ENCODE data around the gene ZNF865.

Gene ZNF865

DNA sequence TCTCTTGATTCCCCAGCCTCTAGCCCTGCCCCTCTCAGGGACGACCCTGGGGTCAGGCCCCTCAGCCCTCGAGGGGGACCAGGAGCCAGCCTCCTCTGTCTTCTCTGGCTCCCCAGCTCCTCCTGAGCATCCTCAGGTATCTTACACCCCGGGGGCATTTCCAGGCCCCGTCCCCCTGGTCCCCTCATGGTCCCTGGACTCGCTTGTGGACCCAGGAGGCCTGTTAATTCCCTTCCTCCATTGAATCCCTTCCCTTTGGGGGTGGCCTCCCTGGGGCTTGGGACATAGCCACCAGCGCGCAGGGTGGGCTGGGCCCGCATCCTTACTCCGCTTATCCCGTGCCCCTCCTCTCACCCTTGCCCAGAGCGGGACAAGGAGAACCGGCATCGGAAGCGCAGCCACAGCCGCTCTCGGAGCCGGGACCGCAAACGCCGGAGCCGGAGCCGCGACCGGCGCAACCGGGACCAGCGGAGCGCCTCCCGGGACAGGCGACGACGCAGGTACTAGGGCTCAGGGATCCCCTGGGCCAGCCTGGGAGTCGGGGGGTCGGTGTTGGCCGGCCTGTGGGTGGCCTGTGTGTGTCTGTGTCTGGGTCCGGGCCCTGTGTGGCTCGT is 53.5 kb downstream of the ZNF865 start:
- no peak for DNase-seq (ENCODE audit: low spot score)

DNA sequence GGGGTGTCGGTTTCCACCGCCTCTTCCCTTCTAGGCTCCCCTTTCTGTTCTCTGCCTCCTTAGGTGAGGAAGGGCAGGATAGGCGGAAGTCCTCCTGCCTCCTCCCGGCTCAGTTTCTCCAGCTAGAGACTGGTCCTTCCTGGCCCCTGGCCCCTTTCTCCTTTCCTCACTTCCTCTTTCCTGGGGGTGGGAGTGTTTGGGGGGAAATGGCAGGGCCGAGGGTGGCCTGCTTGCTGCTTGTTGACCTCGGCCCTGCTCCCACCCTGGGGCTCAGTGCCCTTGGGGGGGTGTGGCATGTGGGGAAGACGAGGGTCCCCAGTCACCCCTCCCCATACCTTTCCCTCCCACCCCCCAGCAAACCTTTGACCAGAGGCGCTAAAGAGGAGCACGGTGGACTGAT is 54.4 kb downstream of the ZNF865 start:
- DNase-seq (ENCODE audit: low spot score) = no peak

DNA sequence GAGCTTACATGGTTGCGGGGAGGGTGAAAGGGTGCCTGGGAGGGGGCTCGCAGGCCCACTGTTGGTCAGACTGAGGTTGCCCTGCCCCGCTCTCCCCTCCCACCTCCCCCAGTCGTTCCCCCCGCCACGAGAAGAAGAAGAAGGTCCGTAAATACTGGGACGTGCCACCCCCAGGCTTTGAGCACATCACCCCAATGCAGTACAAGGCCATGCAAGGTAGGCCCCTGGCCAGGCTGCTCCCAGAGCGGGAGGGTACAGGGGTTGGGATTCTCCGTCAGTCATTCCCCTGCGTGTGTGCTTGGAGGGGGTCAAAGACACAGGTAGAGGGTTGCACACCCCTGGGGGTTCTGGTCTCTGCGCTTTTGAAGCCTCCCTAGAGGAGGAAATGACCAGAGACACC is 55.0 kb downstream of the ZNF865 start:
- DNase-seq (ENCODE audit: low spot score) = no peak

DNA sequence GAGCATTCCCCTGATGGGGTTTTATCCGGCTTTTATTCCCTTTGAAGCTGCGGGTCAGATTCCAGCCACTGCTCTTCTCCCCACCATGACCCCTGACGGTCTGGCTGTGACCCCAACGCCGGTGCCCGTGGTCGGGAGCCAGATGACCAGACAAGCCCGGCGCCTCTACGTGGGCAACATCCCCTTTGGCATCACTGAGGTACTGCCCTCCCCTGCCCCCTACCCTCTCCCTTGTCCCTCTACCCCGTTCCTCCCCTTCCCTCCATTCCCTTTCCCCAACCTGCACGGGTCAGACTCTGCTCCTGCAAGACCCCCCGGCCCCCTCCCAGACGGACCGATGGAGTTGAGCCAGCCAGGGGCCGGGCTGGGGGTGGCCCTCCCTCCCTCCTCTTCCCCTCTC is 55.5 kb downstream of the ZNF865 start:
- DNase-seq (ENCODE audit: low spot score) = no peak

DNA sequence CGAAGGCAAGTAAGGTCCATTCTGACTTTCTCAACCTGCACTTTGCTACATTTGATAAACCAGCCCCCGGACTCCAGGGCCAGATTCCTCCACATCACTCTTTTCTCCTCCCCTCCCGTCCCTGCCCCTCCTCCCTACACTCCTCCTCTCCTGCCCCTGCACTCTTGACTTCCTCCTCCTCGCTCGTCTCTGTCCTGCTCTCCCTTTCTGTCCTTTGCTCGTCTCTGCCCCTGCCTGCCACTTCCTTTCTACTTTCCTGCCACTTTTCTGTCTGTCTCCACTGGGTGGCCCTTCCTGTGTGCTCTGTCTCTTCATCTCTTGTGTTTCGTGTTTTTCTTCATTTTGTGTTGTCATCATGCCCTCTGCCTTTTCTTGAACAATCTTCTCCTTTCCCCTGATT is 56.4 kb downstream of the ZNF865 start:
- no peak for DNase-seq (ENCODE audit: low spot score)

DNA sequence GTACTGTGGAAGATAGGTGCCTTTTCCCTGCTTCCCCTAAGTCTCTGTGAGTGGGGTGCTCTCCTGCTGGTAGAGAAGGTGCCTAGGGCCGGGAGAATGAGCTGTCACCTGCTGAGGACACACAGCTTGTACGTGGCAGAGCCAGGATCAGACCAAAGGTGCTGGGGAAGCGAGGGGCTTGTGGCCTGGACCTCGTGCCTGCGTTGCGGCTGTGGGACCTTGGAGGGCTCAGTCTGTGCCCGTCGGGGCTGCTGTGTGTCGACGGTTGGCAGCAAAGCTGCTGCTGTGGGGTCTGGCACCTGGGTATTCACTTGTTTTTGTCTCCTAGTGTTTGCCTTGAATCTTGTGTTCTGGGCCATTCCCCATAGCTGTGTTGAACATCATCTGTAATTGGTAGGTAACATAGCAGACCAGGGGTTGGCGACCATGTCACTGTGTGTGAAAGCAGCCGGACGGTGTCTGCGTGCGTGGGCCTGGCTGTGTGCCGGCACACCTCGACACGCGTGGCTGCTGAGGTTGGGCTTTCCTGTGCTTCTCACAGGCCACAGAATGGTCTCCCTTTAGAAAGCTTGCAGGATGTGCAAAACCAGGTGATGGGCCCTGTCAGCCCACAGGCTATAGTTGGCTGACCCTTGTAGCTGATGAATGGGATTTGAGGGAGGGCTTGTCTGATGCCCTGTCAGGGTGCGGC is 58.5 kb downstream of the ZNF865 start:
- no peak for DNase-seq (ENCODE audit: low spot score)

DNA sequence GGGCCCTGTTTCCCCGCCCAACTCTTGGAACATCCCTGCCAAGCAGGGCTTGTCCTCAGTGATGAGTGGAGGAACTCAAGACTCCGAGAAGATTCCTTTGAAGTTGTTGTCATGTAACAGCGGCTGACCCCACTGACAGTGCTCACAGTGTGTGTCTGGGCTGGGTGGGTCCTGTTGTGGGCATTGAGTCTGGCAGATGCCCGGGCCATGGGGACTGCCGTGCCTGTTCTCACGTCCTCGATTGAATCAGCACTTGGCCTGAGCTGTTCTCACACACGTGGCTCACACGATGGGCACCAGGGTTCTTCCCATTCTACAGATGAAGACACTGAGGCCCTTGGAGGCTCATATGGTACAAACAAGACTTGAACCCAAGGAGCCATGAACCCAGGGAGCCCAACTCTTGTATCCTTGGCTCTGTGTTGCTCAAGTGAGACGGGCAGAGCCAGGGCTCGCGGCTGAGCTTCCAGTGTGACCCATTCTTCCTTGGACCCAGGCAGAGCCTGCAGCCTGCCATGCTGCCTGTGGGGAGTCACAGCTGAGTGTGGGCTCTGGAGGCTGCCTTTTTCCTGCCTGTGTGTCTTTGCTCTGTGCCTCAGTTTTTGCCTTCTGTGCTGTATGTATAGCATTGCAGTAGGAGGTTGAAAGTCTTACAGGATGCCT is 61.0 kb downstream of the ZNF865 start:
- no peak for DNase-seq (ENCODE audit: low spot score)
